HepG2 (cell line): Measurements from ENCODE around the gene ZNF484. TPM values are rescaled to one million over a fixed set of nuclear protein-coding genes. Genes with fewer than 3 reads are reported as not detected.

Source experiments
- CBX2 ChIP-seq, 2 experiments: fragments of 200-600 bp in 1 of 2; sonication (generic); formaldehyde crosslinking in 1 of 2; IDR thresholded peaks; 2 replicates each; pipeline versions ENCODE4 v1.7.0 to v1.8.1; 2018 to 2022; ENCODE audit warnings: low read depth in 2 of 2, low read length in 1 of 2, mild to moderate bottlenecking in 1 of 2, missing genetic modification reagents in 1 of 2
- DMTF1 ChIP-seq: sonication (generic); formaldehyde crosslinking; IDR thresholded peaks from 2 replicates; pipeline ENCODE4 v1.4.0; 2020; ENCODE audit warnings: mild to moderate bottlenecking, missing genetic modification reagents
- FOXO4 ChIP-seq: sonication (generic); formaldehyde crosslinking; conservative IDR thresholded peaks from 2 replicates; pipeline ENCODE4 v1.8.1; 2023; ENCODE audit warnings: missing genetic modification reagents
- HNRNPLL ChIP-seq: fragments of 200-400 bp; formaldehyde crosslinking; IDR thresholded peaks from 2 replicates; pipeline ENCODE4 v1.6.1; 2017; ENCODE audit warnings: mild to moderate bottlenecking, low read depth, low read length; ENCODE audit not compliant: poor library complexity, severe bottlenecking
- LRRFIP1 ChIP-seq: sonication (generic); formaldehyde crosslinking; conservative IDR thresholded peaks from 2 replicates; pipeline ENCODE4 v1.4.0; 2020; ENCODE audit warnings: missing genetic modification reagents
- MEIS2 ChIP-seq: sonication (generic); formaldehyde crosslinking; IDR thresholded peaks from 2 replicates; pipeline ENCODE4 v1.9.0; 2021; ENCODE audit warnings: mild to moderate bottlenecking, missing genetic modification reagents
- RAD51 ChIP-seq: fragments of 450-650 bp; IDR thresholded peaks from 2 replicates; pipeline ENCODE4 v1.6.1; 2016; ENCODE audit warnings: borderline replicate concordance
- RERE ChIP-seq: IDR thresholded peaks from 2 replicates; pipeline ENCODE4 v1.6.1; 2016; ENCODE audit warnings: low read depth, missing genetic modification reagents, missing compliant biosample characterization
- SATB2 ChIP-seq: sonication (generic); formaldehyde crosslinking; IDR thresholded peaks from 2 replicates; pipeline ENCODE4 v1.5.0; 2020; ENCODE audit warnings: missing genetic modification reagents
- SIX4 ChIP-seq: sonication (generic); formaldehyde crosslinking; IDR thresholded peaks from 2 replicates; pipeline ENCODE4 v1.4.0; 2020; ENCODE audit warnings: missing genetic modification reagents
- SMAD3 ChIP-seq: sonication (generic); formaldehyde crosslinking; IDR thresholded peaks from 2 replicates; pipeline ENCODE4 v1.4.0; 2020; ENCODE audit warnings: missing genetic modification reagents
- SYNCRIP ChIP-seq: fragments of 200-400 bp; formaldehyde crosslinking; IDR thresholded peaks from 2 replicates; pipeline ENCODE4 v1.6.1; 2018; ENCODE audit warnings: mild to moderate bottlenecking, low read depth, low read length; ENCODE audit not compliant: insufficient read depth
- ZNF180 ChIP-seq: sonication (generic); formaldehyde crosslinking; IDR thresholded peaks from 2 replicates; pipeline ENCODE4 v1.4.0; 2020; ENCODE audit warnings: low read depth, missing genetic modification reagents, borderline replicate concordance
- ZNF672 ChIP-seq: sonication (generic); formaldehyde crosslinking; IDR thresholded peaks from 2 replicates; pipeline ENCODE4 v1.8.1; 2022; ENCODE audit warnings: missing genetic modification reagents
- polyA plus RNA-seq, 8 experiments: library from polyadenylated mRNA; depleted of rRNA in 3 of 8; stranded (reverse) in 7 of 8; unstranded in 1 of 8; fragments of >200 nt; fragmentation: Illumina TruSeq in 4 of 8; extraction: Trizol in 4 of 8; gene quantifications; 2 replicates each; pipeline versions ENCODE4 v1.2.1 to v1.2.3, GENCODE V29; 2011 to 2016; ENCODE audit warnings: low read depth in 4 of 8, missing spikeins in 1 of 8, mixed read lengths in 1 of 8; ENCODE audit not compliant: insufficient read depth in 1 of 8
- total RNA-seq, 5 experiments: library from RNA; depleted of rRNA; stranded (reverse); fragments of >200 nt; fragmentation: Illumina TruSeq; extraction: Trizol; gene quantifications; 2 replicates each; pipeline ENCODE4 v1.2.3, GENCODE V29; 2016; ENCODE audit warnings: low read depth in 1 of 5

The ZNF484 gene
- total and polyA plus RNA-seq, 2 of the 13 experiments (the other 11 are each of a cell fraction or from before 2014, with no cell fraction given), result 0.96 to 7.2 TPM

GRCh38 chr9:92877531-92878430 is at the start of gene ZNF484 (continued):
- TF ChIP-seq MEIS2 (CRISPR knock-in tag) (peak; percentile 69; the same call in 1 of the 2 replicates), SATB2 (no peak), DMTF1 (CRISPR knock-in tag) (no peak), SIX4 (CRISPR knock-in tag) (peak; percentile 63; the same call in 1 of the 2 replicates), LRRFIP1 (CRISPR knock-in tag) (no peak), RERE (CRISPR knock-in tag) (no peak; the same call in 1 of the 2 replicates), ZNF672 (CRISPR knock-in tag) (no peak), RAD51 (no peak), SYNCRIP (no peak), ZNF180 (CRISPR knock-in tag) (no peak), HNRNPLL (no peak), CBX2 (IDR thresholded peaks at IDR 0.05; ENCODE audit: low read depth, low read length) (no peak), CBX2 (CRISPR knock-in tag; IDR thresholded peaks at IDR 0.05; ENCODE audit: low read depth) (no peak), FOXO4 (CRISPR knock-in tag) (no peak), SMAD3 (CRISPR knock-in tag) (peak; percentile 81)
